HUES64 (cell line): ENCODE measurements around the gene FLAD1.

Source experiments
- H3K27ac ChIP-seq: 2 replicates; pipeline ENCODE4 v1.7.0; 2013; ENCODE audit warnings: low read depth, low read length, inconsistent platforms
- H3K27me3 ChIP-seq: 2 replicates; pipeline ENCODE4 v1.6.1; 2013; ENCODE audit warnings: mild to moderate bottlenecking, low read length; ENCODE audit not compliant: insufficient read depth
- H3K36me3 ChIP-seq: 2 replicates; pipeline ENCODE4 v1.6.1; 2013; ENCODE audit warnings: mild to moderate bottlenecking, low read length; ENCODE audit not compliant: insufficient read depth
- H3K4me1 ChIP-seq: 2 replicates; pipeline ENCODE4 v1.6.1; 2013; ENCODE audit warnings: mild to moderate bottlenecking, low read length, moderate library complexity; ENCODE audit not compliant: insufficient read depth
- H3K4me3 ChIP-seq: 2 replicates; pipeline ENCODE4 v1.5.1; 2013; ENCODE audit warnings: mild to moderate bottlenecking, low read length, moderate library complexity
- H3K9ac ChIP-seq: 2 replicates; pipeline ENCODE4 v1.6.1; 2013; ENCODE audit warnings: mild to moderate bottlenecking, low read depth, low read length
- H3K9me3 ChIP-seq: 2 replicates; pipeline ENCODE4 v1.6.1; 2013; ENCODE audit warnings: low read depth, low read length; ENCODE audit not compliant: insufficient read depth
- WGBS: fragments of 150-250, 120-280 bp; methylation state at CpG from one replicate; pipeline ENCODE4 v1.1.7; 2013; ENCODE audit warnings: missing lambda C conversion rate; 5-methylcytosine and 5-hydroxymethylcytosine counted together

FLAD1 gene

DNA sequence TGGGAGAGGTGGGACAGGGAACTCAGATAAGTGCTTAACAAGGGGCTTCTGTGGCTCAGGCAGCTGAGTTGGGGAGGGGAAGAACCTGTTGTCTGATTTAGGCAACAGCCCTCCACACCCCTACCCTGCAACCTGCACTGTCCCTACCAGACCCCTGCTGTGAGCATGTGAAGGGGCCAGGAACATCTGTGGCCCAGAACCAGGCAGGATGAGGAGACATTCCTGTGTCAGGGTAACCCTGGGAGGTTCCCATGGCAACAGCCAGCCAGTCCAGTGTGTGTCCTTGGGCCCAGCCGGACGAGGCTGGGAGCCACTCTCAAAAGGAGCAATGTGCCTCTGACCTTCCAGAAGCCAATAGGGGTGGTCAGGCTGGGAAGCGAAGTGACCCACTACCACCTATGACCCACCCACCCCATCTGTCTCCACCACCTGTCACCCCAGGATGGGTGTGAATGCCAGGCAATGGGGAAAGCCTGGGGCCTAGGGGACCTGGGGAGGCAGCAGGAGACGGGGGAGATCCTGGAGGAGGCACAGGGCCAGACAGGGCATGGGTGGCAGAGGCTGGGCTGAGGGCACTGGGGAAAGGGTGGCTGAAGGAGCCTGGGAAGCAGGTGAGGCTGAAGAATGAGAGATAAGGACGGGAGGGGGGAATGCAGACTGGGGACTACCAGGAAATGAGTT lies 41.7 kb upstream of the FLAD1 start:
- 80% methylated on average over 5 of the region's 5 CpGs for whole genome bisulfite sequencing
- H3K4me3 ChIP-seq, result no peak overlapping the region
- H3K9ac ChIP-seq, result no peak overlapping the region

GRCh38 chr1:154943649-154944400 lies 39.3 kb upstream of the FLAD1 start:
- Histone ChIP-seq H3K27ac (no peak overlapping the region), H3K4me1 (peaks cover 8% of the 10 kb centered on the region; the same call in 1 of the 2 replicates), H3K27me3 (no peaks in the 10 kb centered on the region), H3K9ac (no peak overlapping the region), H3K9me3 (no peaks in the 10 kb centered on the region), H3K4me3 (no peak overlapping the region), H3K36me3 (0 out of 2 replicates have a peak, but pooled peaks cover 2% of the 10 kb centered on the region)
- 43% methylated on average over 6 of the region's 6 CpGs for WGBS

More for the DNA sequence above, 41.7 kb upstream of the FLAD1 start:
- Histone ChIP-seq H3K27me3 (no peaks in the 10 kb centered on the region), H3K36me3 (0 out of 2 replicates have a peak, but pooled peaks cover 2% of the 10 kb centered on the region), H3K9me3 (no peaks in the 10 kb centered on the region), H3K27ac (no peak overlapping the region), H3K4me1 (peaks cover 8% of the 10 kb centered on the region; the same call in 1 of the 2 replicates)

DNA sequence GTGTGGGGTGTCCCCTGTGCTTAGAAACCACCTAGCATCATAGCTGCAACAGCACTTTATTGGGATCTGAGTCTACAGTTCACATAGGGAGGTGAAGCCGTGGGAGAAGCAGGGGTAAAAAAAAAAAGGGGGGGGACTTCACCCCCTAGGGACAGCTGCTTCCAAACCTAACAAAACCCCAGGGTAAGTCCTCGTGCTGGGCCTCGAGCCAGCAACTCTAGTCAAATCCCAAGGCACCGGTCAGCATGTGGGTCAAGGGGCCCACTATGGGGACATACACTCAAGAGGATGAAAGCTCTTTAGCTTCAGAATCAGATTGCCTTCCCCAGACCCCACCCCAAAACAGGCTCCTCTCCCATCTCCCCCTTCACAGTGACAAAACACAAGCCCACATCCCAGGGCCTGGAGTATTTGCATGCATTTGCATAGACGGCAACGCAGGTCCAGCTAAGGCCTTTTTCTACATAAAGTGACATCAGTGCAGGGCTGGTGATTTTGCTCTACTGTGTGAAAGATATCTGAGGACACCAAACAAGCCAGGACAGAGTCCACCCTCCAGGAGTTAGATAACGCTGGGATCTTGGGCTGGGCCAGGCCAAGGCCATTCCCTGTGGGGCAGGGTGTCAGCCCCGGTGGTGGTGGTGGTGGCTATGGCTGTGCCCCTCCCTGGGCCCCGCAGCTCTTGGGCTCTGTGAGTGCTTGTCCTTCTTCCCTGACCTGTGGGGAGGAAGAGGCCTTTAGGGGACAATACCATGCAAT lies 38.6 kb upstream of the FLAD1 start:
- Histone ChIP-seq H3K9ac (no peak overlapping the region), H3K4me3 (no peak overlapping the region), H3K9me3 (no peaks in the 10 kb centered on the region), H3K4me1 (peaks cover 8% of the 10 kb centered on the region; the same call in 1 of the 2 replicates), H3K36me3 (0 out of 2 replicates have a peak, but pooled peaks cover 2% of the 10 kb centered on the region), H3K27ac (no peak overlapping the region), H3K27me3 (no peaks in the 10 kb centered on the region)
- WGBS, result 81% methylated on average over 9 of the region's 9 CpGs

- WGBS, result 85% methylated on average over 15 of the region's 15 CpGs
- H3K27ac ChIP-seq, result no peak overlapping the region
- no peak overlapping the region for H3K9ac ChIP-seq
- H3K4me1 ChIP-seq, result peaks cover 4% of the 10 kb centered on the region; the same call in 1 of the 2 replicates
- no peak overlapping the region for H3K4me3 ChIP-seq
- no peaks in the 10 kb centered on the region for H3K9me3 ChIP-seq
- no peaks in the 10 kb centered on the region for H3K27me3 ChIP-seq
- H3K36me3 ChIP-seq, result 0 out of 2 replicates have a peak, but pooled peaks cover 2% of the 10 kb centered on the region
These were observed 37.8 kb upstream of the FLAD1 start for GRCh38 chr1:154945160-154945961.

DNA sequence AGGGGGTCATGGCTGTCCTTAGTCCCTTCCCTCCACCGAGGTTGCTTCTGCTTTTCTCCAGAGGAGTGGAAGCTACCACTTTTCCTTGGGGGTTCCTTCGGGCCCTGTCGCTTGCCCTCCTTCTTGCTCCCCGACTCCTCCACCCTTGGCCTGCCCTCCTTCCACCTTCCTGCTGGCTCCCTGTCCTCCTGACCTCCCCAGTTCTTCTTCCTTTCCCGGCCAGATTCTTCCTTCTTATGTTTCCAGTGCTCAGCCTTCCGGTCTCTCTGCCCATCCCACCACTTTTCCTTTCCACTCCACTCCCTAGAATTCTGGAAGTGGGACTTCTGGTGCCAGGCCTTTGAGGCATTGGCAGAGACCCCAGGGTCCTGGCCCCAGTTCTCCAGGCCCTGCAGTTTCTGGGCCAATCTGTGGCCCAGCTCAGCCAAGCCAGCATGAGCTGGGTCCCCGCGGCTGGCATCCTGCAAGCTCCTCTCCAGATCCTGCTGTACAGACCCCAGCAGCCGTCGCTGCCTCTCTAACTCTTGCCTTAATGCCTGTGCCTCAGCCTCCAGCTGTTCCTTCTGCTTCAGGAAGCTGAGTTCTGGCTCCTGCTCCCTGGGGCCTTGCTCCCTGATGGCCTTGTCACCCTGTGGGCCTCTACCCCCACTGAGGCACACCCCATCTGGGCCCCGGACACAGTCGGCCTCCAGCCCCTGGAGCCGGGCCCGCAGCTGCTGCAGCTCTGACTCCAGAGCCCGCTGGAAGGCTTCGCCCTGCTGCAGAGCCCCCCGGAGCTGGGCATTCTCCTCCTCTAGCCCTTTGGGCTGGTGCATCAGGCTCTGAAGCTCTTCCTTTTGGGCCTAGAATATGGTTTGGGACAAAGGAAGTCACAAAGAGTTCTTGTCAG lies 36.9 kb upstream of the FLAD1 start:
- H3K27ac ChIP-seq, result no peak overlapping the region
- peaks cover 7% of the 10 kb centered on the region for H3K36me3 ChIP-seq
- no peaks in the 10 kb centered on the region for H3K4me1 ChIP-seq
- no peaks in the 10 kb centered on the region for H3K9me3 ChIP-seq
- H3K9ac ChIP-seq, result no peak overlapping the region
- H3K4me3 ChIP-seq, result no peak overlapping the region
- WGBS, result 91% methylated on average over 17 of the region's 17 CpGs
- H3K27me3 ChIP-seq, result no peaks in the 10 kb centered on the region

DNA sequence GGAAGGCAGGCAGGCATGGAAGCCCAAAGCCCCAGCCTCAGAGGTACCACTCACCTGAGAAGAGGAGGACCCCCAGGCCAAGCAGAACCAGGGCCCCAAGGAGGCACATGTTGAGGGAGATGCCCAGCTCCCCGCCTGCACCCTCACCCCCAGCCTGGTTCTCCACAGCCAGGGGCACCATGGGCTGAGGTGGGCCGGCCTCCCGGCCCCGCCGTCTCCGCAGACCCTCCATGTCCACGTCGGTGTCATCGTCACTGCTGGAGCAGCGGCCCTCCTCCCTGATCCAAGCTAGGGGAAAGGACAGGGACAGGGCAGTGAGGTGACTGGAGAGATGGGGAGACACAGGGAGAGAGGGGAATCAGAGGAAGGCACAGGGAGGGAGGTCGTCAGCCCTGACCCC lies 35.1 kb upstream of the FLAD1 start:
- Histone ChIP-seq H3K9me3 (no peaks in the 10 kb centered on the region), H3K27me3 (no peaks in the 10 kb centered on the region), H3K4me1 (no peaks in the 10 kb centered on the region), H3K27ac (no peak overlapping the region), H3K4me3 (no peak overlapping the region), H3K9ac (no peak overlapping the region), H3K36me3 (peaks cover 9% of the 10 kb centered on the region)
- 90% methylated on average over 11 of the region's 11 CpGs for WGBS

DNA sequence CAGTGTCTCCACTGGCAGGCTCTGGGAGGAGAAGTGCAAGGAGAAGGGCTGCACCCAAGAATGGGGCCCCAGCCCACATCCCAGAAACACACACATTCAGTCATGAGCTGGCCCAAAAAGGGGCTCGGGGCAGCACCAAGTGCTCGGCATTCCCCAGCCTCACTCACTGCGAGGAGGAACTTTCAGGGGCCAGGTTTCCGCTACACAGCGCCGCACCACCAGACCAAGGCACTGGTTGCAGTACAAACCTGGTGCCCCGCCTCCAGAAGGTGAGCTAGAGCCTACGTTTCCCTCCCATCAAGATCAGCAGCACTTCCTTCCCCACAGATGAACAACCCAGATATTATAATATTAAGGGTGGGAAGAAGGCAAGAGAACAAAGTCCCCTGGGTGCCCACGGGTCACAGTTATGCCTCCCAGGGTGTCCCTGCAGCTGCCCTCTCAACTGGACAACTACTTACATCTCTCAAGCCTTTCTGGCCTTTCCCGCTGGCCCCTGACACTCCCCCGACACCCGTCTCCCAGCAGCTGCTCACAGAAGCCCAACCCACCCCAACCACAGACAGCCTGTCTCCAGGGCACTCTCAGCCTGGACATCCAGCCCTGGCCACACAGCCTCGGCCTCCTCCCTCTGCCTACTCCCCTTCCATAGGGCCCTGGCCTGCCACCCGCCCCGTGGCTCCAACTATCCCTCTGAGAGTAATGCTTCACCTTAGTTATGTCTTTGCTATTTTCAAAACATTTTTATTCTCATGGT lies 31.1 kb upstream of the FLAD1 start:
- H3K4me1 ChIP-seq, result peaks cover 18% of the 10 kb centered on the region
- H3K27me3 ChIP-seq, result no peaks in the 10 kb centered on the region
- no peaks in the 10 kb centered on the region for H3K9me3 ChIP-seq
- H3K27ac ChIP-seq, result no peak overlapping the region
- no peak overlapping the region; the same call in 1 of the 2 replicates for H3K9ac ChIP-seq
- 81% methylated on average over 15 of the region's 15 CpGs for WGBS
- H3K36me3 ChIP-seq, result peaks cover 6% of the 10 kb centered on the region
- H3K4me3 ChIP-seq, result no peak overlapping the region

- Histone ChIP-seq H3K27ac (no peak overlapping the region), H3K9ac (no peak overlapping the region), H3K4me3 (no peak overlapping the region)
These were observed 30.5 kb upstream of the FLAD1 start for GRCh38 chr1:154952664-154953063.

GRCh38 chr1:154953611-154954038 lies 29.5 kb upstream of the FLAD1 start:
- Histone ChIP-seq H3K27ac (no peak overlapping the region), H3K27me3 (no peaks in the 10 kb centered on the region), H3K4me1 (peaks cover 25% of the 10 kb centered on the region), H3K36me3 (peaks cover 13% of the 10 kb centered on the region), H3K9ac (no peak overlapping the region), H3K9me3 (no peaks in the 10 kb centered on the region), H3K4me3 (no peak overlapping the region)
- WGBS, result 86% methylated on average over 2 of the region's 2 CpGs

More at GRCh38 chr1:154952664-154953063, 30.5 kb upstream of the FLAD1 start:
- Histone ChIP-seq H3K36me3 (peaks cover 6% of the 10 kb centered on the region), H3K9me3 (no peaks in the 10 kb centered on the region), H3K4me1 (peaks cover 23% of the 10 kb centered on the region), H3K27me3 (no peaks in the 10 kb centered on the region)
- 89% methylated on average over 6 of the region's 6 CpGs for WGBS
